Sigmoid colon (tissue), 7 donors: ENCODE results near the gene BRD2. TPM values are rescaled to one million over a fixed set of nuclear protein-coding genes. Genes with fewer than 3 reads are reported as not detected.
"Not testable (repeated sequence)": the region's sequence is repeated elsewhere in the genome, so short reads cannot be mapped to it uniquely, and the experiment has no call there.

Experiments used
- DNase-seq: peaks from one replicate; pipeline ENCODE4 v3.0.0-alpha.2; 2019
- H3K27ac ChIP-seq, 4 donors: fragments of 200-600 bp; sonication (generic); one replicate each; pipeline ENCODE4 v1.5.1; 2016 to 2019; ENCODE audit warnings: mild to moderate bottlenecking in 1 of 4
- H3K27me3 ChIP-seq, 3 donors: fragments of 200-600 bp; sonication (generic); one replicate each; pipeline ENCODE4 v1.5.1; 2019; ENCODE audit warnings: mild to moderate bottlenecking in 1 of 3
- H3K36me3 ChIP-seq, 4 donors: fragments of 200-600 bp; sonication (generic); one replicate each; pipeline ENCODE4 v1.5.1; 2016 to 2019
- H3K4me1 ChIP-seq, 4 donors: fragments of 200-600 bp; sonication (generic); one replicate each; pipeline ENCODE4 v1.5.1; 2017 to 2019
- H3K4me3 ChIP-seq, 4 donors: fragments of 200-600 bp; sonication (generic); one replicate each; pipeline ENCODE4 v1.5.1; 2017 to 2019; ENCODE audit warnings: mild to moderate bottlenecking in 2 of 4, moderate library complexity in 1 of 4
- H3K9me3 ChIP-seq, 4 donors: fragments of 200-600 bp in 3 of 4; sonication (generic) in 3 of 4; one replicate each; pipeline versions ENCODE4 v1.5.1 to v1.6.1; 2013 to 2019
- EP300 ChIP-seq, 4 donors: sonication (generic); formaldehyde crosslinking; IDR thresholded peaks; one replicate each; pipeline ENCODE4 v1.6.1; 2017; ENCODE audit warnings: antibody characterized with exemption in 4 of 4
- POLR2A ChIP-seq, 2 donors: fragments of 450-650 bp; IDR thresholded peaks; one replicate each; pipeline ENCODE4 v1.6.1; 2016; ENCODE audit warnings: antibody characterized with exemption in 2 of 2, mild to moderate bottlenecking in 2 of 2, moderate library complexity in 2 of 2
- POLR2AphosphoS5 ChIP-seq, 4 donors: sonication (generic); formaldehyde crosslinking; IDR thresholded peaks; one replicate each; pipeline ENCODE4 v1.6.1; 2017; ENCODE audit warnings: antibody characterized with exemption in 4 of 4
- WGBS, 2 donors: extraction: QIAGEN DNeasy Blood & Tissue Kit; methylation state at CpG; one replicate each; pipeline ENCODE4 v1.1.7; 2013; 5-methylcytosine and 5-hydroxymethylcytosine counted together
- intact Hi-C: fragments of 100-400 bp; cut with DNase I; formaldehyde crosslinking; loops from one replicate; pipeline ENCODE4 v1.15.1; 2023
- polyA plus RNA-seq, 3 donors: library from polyadenylated mRNA; stranded (reverse); fragments of 200-250 nt; gene quantifications; one replicate each; pipeline ENCODE4 v1.2.3, GENCODE V29; 2013
- total RNA-seq, 4 donors: library from RNA; depleted of rRNA; stranded (reverse); fragments of >200 nt; gene quantifications; one replicate each; pipeline ENCODE4 v1.1.0, GENCODE V29; 2016
- TF ChIP-seq, protein P1 (sequence below), 4 experiments: fragments of 450-650 bp in 3 of 4; fragments of 200-600 bp in 1 of 4; IDR thresholded peaks; one replicate each; pipeline ENCODE4 v1.5.1; 2016 to 2019; ENCODE audit warnings: antibody characterized with exemption in 4 of 4, mild to moderate bottlenecking in 3 of 4, moderate library complexity in 2 of 4
- donor health status: healthy with polysubstance abuse.
- donor health status: Bipolar disorder and iron deficiency.
- donor health status: healthy.

The BRD2 gene
- total and polyA plus RNA-seq, 7 donors, result 60.6 to 135 (median 84.2) TPM

DNA sequence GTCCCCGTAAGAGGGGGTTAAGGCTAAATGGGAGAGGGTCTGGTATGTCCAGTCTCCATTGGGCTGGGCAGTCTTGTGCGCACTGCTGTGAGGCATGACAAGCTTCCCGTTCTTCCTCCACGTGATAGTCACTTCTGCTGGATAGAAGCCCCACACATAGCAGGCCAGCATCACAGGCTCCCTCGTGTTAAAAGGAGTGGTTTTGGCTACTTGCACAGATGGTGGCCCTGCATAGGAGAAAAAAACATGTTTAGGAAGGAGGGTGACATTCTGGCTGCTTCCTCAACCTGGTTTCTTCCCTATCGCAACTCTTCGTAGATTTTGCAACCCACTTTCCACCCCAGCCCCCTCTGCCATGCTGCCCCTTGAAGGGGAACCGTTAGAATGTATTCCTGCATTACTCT, 31.2 kb upstream of the BRD2 start:
- WGBS, 2 donors, result 80 to 82% methylated on average over 8 of the region's 8 CpGs
- peak overlapping the region in 2 of 4 donors; percentile 19 to 26 for H3K27ac ChIP-seq
- H3K4me3 ChIP-seq, result no peak overlapping the region
- H3K36me3 ChIP-seq, result no peaks in the 10 kb centered on the region
- H3K27me3 ChIP-seq, result no peaks in the 10 kb centered on the region
- H3K9me3 ChIP-seq, result no peaks in the 10 kb centered on the region
- intact Hi-C loops, result no loop called here
- H3K4me1 ChIP-seq, result peaks cover 0 to 6% (median 5%) of the 10 kb centered on the region in 4 donors
- peak; percentile 72 for DNase-seq
- TF ChIP-seq POLR2A (IDR thresholded peaks at IDR 0.05), result no peak
- TF ChIP-seq POLR2AphosphoS5 (IDR thresholded peaks at IDR 0.05), result no peak
- no peak for TF ChIP-seq EP300 (IDR thresholded peaks at IDR 0.05)
- TF ChIP-seq, protein P1, sequence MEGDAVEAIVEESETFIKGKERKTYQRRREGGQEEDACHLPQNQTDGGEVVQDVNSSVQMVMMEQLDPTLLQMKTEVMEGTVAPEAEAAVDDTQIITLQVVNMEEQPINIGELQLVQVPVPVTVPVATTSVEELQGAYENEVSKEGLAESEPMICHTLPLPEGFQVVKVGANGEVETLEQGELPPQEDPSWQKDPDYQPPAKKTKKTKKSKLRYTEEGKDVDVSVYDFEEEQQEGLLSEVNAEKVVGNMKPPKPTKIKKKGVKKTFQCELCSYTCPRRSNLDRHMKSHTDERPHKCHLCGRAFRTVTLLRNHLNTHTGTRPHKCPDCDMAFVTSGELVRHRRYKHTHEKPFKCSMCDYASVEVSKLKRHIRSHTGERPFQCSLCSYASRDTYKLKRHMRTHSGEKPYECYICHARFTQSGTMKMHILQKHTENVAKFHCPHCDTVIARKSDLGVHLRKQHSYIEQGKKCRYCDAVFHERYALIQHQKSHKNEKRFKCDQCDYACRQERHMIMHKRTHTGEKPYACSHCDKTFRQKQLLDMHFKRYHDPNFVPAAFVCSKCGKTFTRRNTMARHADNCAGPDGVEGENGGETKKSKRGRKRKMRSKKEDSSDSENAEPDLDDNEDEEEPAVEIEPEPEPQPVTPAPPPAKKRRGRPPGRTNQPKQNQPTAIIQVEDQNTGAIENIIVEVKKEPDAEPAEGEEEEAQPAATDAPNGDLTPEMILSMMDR (IDR thresholded peaks at IDR 0.05), result no peak

DNA sequence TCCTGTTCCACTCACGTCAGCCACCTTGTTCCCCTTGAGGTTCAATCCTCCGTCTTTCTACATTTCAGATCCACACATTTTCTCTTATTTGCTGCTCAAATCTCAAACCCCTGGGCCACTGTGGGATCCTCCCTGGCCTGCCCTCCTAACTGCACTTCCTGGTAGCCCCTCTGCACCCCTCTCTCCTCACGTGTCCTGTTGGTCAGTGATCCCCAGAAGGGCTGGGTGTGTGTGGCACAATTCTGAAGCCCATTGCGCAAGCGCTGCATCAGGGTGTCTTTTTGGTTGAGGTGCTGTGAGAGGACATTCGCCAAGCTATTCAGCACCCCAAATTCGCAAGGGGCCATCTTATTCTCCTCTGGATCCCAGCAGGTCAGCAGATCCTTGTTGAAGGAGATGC, 29.9 kb upstream of the BRD2 start:
- H3K9me3 ChIP-seq, result no peaks in the 10 kb centered on the region
- H3K36me3 ChIP-seq, result no peaks in the 10 kb centered on the region
- no peaks in the 10 kb centered on the region for H3K27me3 ChIP-seq
- DNase-seq, result no peak
- intact Hi-C loops, result no loop called here
- TF ChIP-seq POLR2A (IDR thresholded peaks at IDR 0.05), result no peak
- TF ChIP-seq POLR2AphosphoS5 (IDR thresholded peaks at IDR 0.05), result no peak
- TF ChIP-seq, protein P1 (IDR thresholded peaks at IDR 0.05), result no peak
- TF ChIP-seq EP300 (IDR thresholded peaks at IDR 0.05), result no peak
- H3K27ac ChIP-seq, result no peak overlapping the region
- H3K4me3 ChIP-seq, result no peak overlapping the region
- peaks cover 0 to 6% (median 3%) of the 10 kb centered on the region in 4 donors for H3K4me1 ChIP-seq
- WGBS, 2 donors, result 89 to 90% methylated on average over 7 of the region's 7 CpGs

DNA sequence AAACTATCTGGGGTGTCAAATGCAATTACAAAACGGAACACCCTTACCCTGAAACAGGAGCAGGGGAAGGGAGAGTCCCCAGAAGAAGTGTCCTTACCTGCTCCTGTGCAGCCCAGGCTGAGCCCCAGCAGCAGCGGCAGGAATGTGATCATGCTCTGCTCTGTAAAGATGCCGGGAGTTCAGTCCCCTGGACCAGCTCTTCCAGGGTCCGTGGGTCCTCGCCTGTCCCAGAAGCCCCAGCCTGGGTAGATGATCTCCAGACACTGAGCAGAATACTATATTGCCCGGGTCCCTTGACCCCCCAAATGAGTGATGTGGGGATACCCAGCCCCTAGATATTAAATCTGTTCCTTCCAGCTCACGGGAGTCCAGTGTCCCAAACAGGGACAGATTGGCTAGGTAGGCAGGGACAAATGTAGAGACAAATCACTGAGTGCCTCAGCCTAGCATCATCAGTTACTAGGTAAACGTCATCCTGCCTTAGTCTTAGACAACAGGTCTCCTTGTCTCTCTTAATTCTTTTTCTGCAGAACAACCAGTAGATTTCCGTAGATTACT, 27.7 kb upstream of the BRD2 start, which contains the start of gene HLA-DMB:
Gene HLA-DMB (minus strand): TSS at position 373 of the 558 bp plus-strand sequence. CDS start 221 bp downstream, at position 152.
- Histone ChIP-seq H3K27ac (peak within 1 kb of the TSS; percentile 53 to 66 (median 56)), H3K27me3 (no peaks in the 10 kb centered on the region), H3K4me3 (peak within 1 kb of the TSS; percentile 13 to 41 (median 37)), H3K4me1 (peaks cover 0 to 6% (median 3%) of the 10 kb centered on the region in 4 donors), H3K36me3 (no peaks in the 10 kb centered on the region), H3K9me3 (no peaks in the 10 kb centered on the region)
- TF ChIP-seq EP300 (IDR thresholded peaks at IDR 0.05) (no peak), POLR2AphosphoS5 (IDR thresholded peaks at IDR 0.05) (peak in 3 of 4 donors; percentile 21 to 64 (median 53)), POLR2A (IDR thresholded peaks at IDR 0.05) (peak in 1 of 2 donors; percentile 19)
- TF ChIP-seq, protein P1 (IDR thresholded peaks at IDR 0.05), result no peak
- 5 to 14% methylated on average over 9 of the region's 9 CpGs for WGBS, 2 donors
- intact Hi-C loops, result no loop called here
- no peak for DNase-seq

DNA sequence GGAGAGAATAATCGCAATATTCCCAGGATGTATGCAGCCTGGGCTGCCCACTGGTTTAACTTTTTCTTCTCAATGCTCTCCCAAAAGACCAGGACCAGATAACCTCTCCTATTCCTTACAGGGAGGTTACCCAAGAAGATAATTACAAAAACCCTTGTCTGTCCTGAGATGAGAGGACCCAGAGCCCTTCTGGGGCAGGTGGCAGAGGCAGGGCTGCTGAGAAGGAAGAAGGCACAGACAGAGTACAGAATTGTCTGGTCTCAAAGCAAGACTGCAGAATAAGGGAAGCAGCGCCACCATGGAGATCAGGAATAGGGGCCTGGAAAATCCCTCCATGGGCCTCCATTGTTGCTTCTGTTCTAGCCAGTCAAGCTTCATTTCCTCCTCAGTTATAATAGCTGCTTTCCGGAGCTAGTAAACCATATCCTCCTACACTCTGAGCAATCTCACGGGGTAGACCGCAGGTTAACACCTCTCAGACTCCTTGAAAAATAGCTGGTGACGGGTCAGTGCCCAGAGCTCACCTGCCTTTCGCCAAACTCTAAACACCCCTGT, 27.1 kb upstream of the BRD2 start:
- no peak for TF ChIP-seq POLR2AphosphoS5 (IDR thresholded peaks at IDR 0.05)
- no peak for TF ChIP-seq EP300 (IDR thresholded peaks at IDR 0.05)
- TF ChIP-seq POLR2A (IDR thresholded peaks at IDR 0.05), result no peak
- TF ChIP-seq, protein P1 (IDR thresholded peaks at IDR 0.05), result no peak
- H3K27ac ChIP-seq, result peak overlapping the region; percentile 53 to 66 (median 56)
- H3K27me3 ChIP-seq, result no peaks in the 10 kb centered on the region
- no peak for DNase-seq
- 46 to 69% methylated on average over 7 of the region's 7 CpGs for WGBS, 2 donors
- peaks cover 0 to 6% (median 3%) of the 10 kb centered on the region in 4 donors for H3K4me1 ChIP-seq
- no peak overlapping the region for H3K4me3 ChIP-seq
- intact Hi-C loops, result no loop called here
- no peaks in the 10 kb centered on the region for H3K36me3 ChIP-seq
- no peaks in the 10 kb centered on the region for H3K9me3 ChIP-seq

DNA sequence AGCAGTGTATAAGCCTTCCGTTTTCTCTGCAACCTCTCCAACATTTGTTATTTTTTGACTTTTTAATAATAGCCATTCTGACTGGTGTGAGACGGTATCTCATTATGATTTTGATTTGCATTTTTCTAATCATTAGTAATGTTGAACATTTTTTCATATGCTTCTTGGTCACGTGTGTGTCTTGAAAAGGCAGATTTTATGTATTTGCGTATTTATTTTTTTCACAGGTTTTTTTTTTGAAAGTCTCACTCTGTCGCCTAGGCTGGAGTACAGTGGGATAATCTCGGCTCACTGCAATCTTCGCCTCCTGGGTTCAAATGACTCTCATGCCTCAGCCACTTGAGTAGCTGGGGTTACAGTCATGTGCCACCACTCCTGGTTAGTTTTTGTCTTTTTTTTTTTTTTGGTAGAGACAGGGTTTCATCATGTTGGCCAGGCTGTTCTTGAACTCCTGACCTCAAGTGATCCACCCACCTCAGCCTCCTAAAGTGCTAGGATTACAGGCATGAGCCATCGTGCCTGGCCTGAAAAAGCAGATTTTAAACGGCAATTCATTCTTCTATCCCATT, 25.8 kb upstream of the BRD2 start:
- H3K4me1 ChIP-seq, H3K27ac ChIP-seq, intact Hi-C loops, H3K4me3 ChIP-seq, H3K36me3 ChIP-seq, H3K27me3 ChIP-seq, H3K9me3 ChIP-seq, DNase-seq: not testable (repeated sequence)
- 80 to 88% methylated on average over 9 of the region's 9 CpGs for WGBS, 2 donors
